HepG2 (cell line): Measurements from ENCODE around the gene CYTH1. TPM values are rescaled to one million over a fixed set of nuclear protein-coding genes. Genes with fewer than 3 reads are reported as not detected.

Experiments used
- ATAC-seq: fragments of 200-7000 bp; cut with Tn5 transposase; 3 replicates; pipeline ENCODE4 v1.9.1; 2020; ENCODE audit warnings: mild to moderate bottlenecking, moderate library complexity
- BruUV-seq: library from RNA; stranded (reverse); fragments of 400-500 nt; replicated peaks from 2 replicates; lab custom pipeline; 2021; lab: Mats Ljungman, UMichigan
- CTCF ChIA-PET: fragments of 300-600 bp; formaldehyde crosslinking; extraction: SDS; loops from one replicate; lab custom pipeline; 2021; ENCODE audit warnings: low total read pairs, inconsistent platforms, low intra/inter-chr PET ratio; lab: Yijun Ruan, JAX
- POLR2A ChIA-PET: fragments of 350-600 bp; sonication (Branson Sonifier 250); formaldehyde crosslinking; loops from one replicate; lab custom pipeline; 2020; ENCODE audit warnings: antibody characterized with exemption, inconsistent platforms; lab: Yijun Ruan, JAX
- DNase-seq: peaks from one replicate; pipeline ENCODE4 v3.0.0-alpha.2; 2015; ENCODE audit warnings: low spot score
- FAIRE-seq: peaks from 3 replicates; lab custom pipeline; 2011; peaks lifted over from hg19 to GRCh38; lab: Jason Lieb, UNC
- H2AFZ ChIP-seq: one replicate; pipeline ENCODE4 v1.6.1; 2011; ENCODE audit warnings: low read length, inconsistent platforms
- H3K27ac ChIP-seq: fragments of 300-600 bp; 3 replicates; pipeline ENCODE4 v1.8.0; 2011; ENCODE audit warnings: mixed run types, mild to moderate bottlenecking, mixed read lengths, low read length, inconsistent platforms; ENCODE audit not compliant: insufficient read depth; ENCODE audit errors: extremely low read length
- H3K27me3 ChIP-seq, 2 experiments: fragments of 200-600 bp in 1 of 2; 2 replicates in 1 of 2; 3 replicates in 1 of 2; pipeline versions ENCODE4 v1.6.0 to v1.8.0; 2011; ENCODE audit warnings: low read length in 2 of 2, mild to moderate bottlenecking in 2 of 2, moderate library complexity in 2 of 2, inconsistent platforms in 1 of 2; ENCODE audit not compliant: insufficient read depth in 2 of 2, control insufficient read depth in 1 of 2
- H3K36me3 ChIP-seq, 2 experiments: fragments of 200-600 bp in 1 of 2; replicated peaks in 1 of 2; 2 replicates in 1 of 2; 3 replicates in 1 of 2; pipeline versions ENCODE4 v1.5.1 to v1.8.0; 2011; ENCODE audit warnings: low read length in 2 of 2, inconsistent platforms in 1 of 2; ENCODE audit not compliant: insufficient read depth in 2 of 2, control insufficient read depth in 1 of 2
- H3K4me1 ChIP-seq: 2 replicates; pipeline ENCODE4 v1.5.1; 2012; ENCODE audit warnings: low read length, inconsistent platforms; ENCODE audit not compliant: insufficient read depth
- H3K4me2 ChIP-seq: 2 replicates; pipeline ENCODE4 v1.6.0; 2011; ENCODE audit warnings: low read depth, low read length, inconsistent platforms
- H3K4me3 ChIP-seq, 3 experiments: fragments of 200-600 bp in 1 of 3; sonication (generic), shearing (Covaris generic) in 1 of 3; replicated peaks in 1 of 3; 2 replicates each; pipeline ENCODE4 v1.5.1; 2011 to 2016; ENCODE audit warnings: low read length in 3 of 3, inconsistent platforms in 2 of 3, low read depth in 2 of 3, mild to moderate bottlenecking in 2 of 3, control low read depth in 1 of 3, mixed read lengths in 1 of 3; ENCODE audit not compliant: insufficient read depth in 1 of 3
- H3K79me2 ChIP-seq: one replicate; pipeline ENCODE4 v1.6.1; 2011; ENCODE audit warnings: low read length, inconsistent platforms; ENCODE audit not compliant: insufficient read depth
- H3K9ac ChIP-seq: 2 replicates; pipeline ENCODE4 v1.6.0; 2011; ENCODE audit warnings: mild to moderate bottlenecking, low read depth, low read length, inconsistent platforms; ENCODE audit not compliant: insufficient read depth
- H3K9me3 ChIP-seq: 2 replicates; pipeline ENCODE4 v1.5.1; 2012; ENCODE audit warnings: mild to moderate bottlenecking, low read length
- H4K20me1 ChIP-seq: 2 replicates; pipeline ENCODE4 v1.6.0; 2011; ENCODE audit warnings: inconsistent platforms, mild to moderate bottlenecking, low read length, moderate library complexity; ENCODE audit not compliant: insufficient read depth
- KAT8 ChIP-seq: IDR thresholded peaks from 2 replicates; pipeline ENCODE4 v1.6.1; 2016; ENCODE audit warnings: missing genetic modification reagents, missing compliant biosample characterization
- KDM3A ChIP-seq: IDR thresholded peaks from 2 replicates; pipeline ENCODE4 v1.6.1; 2018; ENCODE audit warnings: low read depth, missing compliant biosample characterization
- KDM6A ChIP-seq: IDR thresholded peaks from 2 replicates; pipeline ENCODE4 v1.6.1; 2016; ENCODE audit warnings: low read depth
- PBX2 ChIP-seq: IDR thresholded peaks from 2 replicates; pipeline ENCODE4 v1.6.1; 2016; ENCODE audit warnings: control low read depth
- TOE1 ChIP-seq: sonication (generic); formaldehyde crosslinking; IDR thresholded peaks from 2 replicates; pipeline ENCODE4 v1.4.0; 2020; ENCODE audit warnings: mild to moderate bottlenecking, missing genetic modification reagents
- ZMYM3 ChIP-seq: sonication (generic); formaldehyde crosslinking; IDR thresholded peaks from 2 replicates; pipeline ENCODE4 v1.5.1; 2020; ENCODE audit warnings: mild to moderate bottlenecking, missing genetic modification reagents
- ZNF431 ChIP-seq: sonication (generic); formaldehyde crosslinking; IDR thresholded peaks from 2 replicates; pipeline ENCODE4 v1.9.0; 2022; ENCODE audit warnings: missing genetic modification reagents, low read depth, mild to moderate bottlenecking, borderline replicate concordance
- ZNF775 ChIP-seq: sonication (generic); formaldehyde crosslinking; IDR thresholded peaks from 2 replicates; pipeline ENCODE4 v1.4.0; 2020; ENCODE audit warnings: missing genetic modification reagents, mild to moderate bottlenecking, moderate library complexity, borderline replicate concordance
- ZNF776 ChIP-seq: sonication (generic); formaldehyde crosslinking; IDR thresholded peaks from 2 replicates; pipeline ENCODE4 v1.4.0; 2020; ENCODE audit warnings: mild to moderate bottlenecking, missing genetic modification reagents
- WGBS: methylation state at CpG from one replicate; pipeline ENCODE4 v1.1.6; 2017; ENCODE audit warnings: low lambda C conversion rate; 5-methylcytosine and 5-hydroxymethylcytosine counted together
- in situ Hi-C: cut with HindIII; loops from 2 replicates; pipeline ENCODE4 v1.10.0; 2017; ENCODE audit warnings: low pct_unique_long_range_greater_than_20kb; ENCODE audit not compliant: extremely low pct_ligation_motif_present
- intact Hi-C: fragments of 100-400 bp; cut with micrococcal nuclease; formaldehyde crosslinking; loops from one replicate; pipeline ENCODE4 v1.10.0; 2022; ENCODE audit not compliant: unreplicated experiment
- polyA plus RNA-seq, 8 experiments: library from polyadenylated mRNA; depleted of rRNA in 3 of 8; stranded (reverse) in 7 of 8; unstranded in 1 of 8; fragments of >200 nt; fragmentation: Illumina TruSeq in 4 of 8; extraction: Trizol in 4 of 8; gene quantifications; 2 replicates each; pipeline versions ENCODE4 v1.2.1 to v1.2.3, GENCODE V29; 2011 to 2016; ENCODE audit warnings: low read depth in 4 of 8, missing spikeins in 1 of 8, mixed read lengths in 1 of 8; ENCODE audit not compliant: insufficient read depth in 1 of 8
- total RNA-seq, 5 experiments: library from RNA; depleted of rRNA; stranded (reverse); fragments of >200 nt; fragmentation: Illumina TruSeq; extraction: Trizol; gene quantifications; 2 replicates each; pipeline ENCODE4 v1.2.3, GENCODE V29; 2016; ENCODE audit warnings: low read depth in 1 of 5
- TF ChIP-seq, protein P1 (sequence below): sonication (generic); formaldehyde crosslinking; IDR thresholded peaks from 2 replicates; pipeline ENCODE4 v1.4.0; 2020; ENCODE audit warnings: missing genetic modification reagents

Gene CYTH1
- total and polyA plus RNA-seq, 2 of the 13 experiments (the other 11 are each of a cell fraction or from before 2014, with no cell fraction given), result 20.1 to 48.9 TPM

GRCh38 chr17:78676412-78677302, 105.4 kb downstream of the CYTH1 start:
- POLR2A ChIA-PET, result no interaction called here
- Histone ChIP-seq H3K27ac (no peak overlapping the region), H2AFZ (no peak overlapping the region), H3K4me2 (no peak overlapping the region), H3K79me2 (no peaks in the 10 kb centered on the region), H3K9ac (no peak overlapping the region), H3K27me3 (no peaks in the 10 kb centered on the region), H3K4me3 (no peak overlapping the region), H3K4me1 (peaks cover 8% of the 10 kb centered on the region; the same call in 1 of the 2 replicates), H3K36me3 (peaks cover 24 to 64% of the 10 kb centered on the region in 2 experiments), H4K20me1 (no peaks in the 10 kb centered on the region), H3K9me3 (no peaks in the 10 kb centered on the region)
- no TSS peak for BruUV-seq
- intact Hi-C loops, result no loop called here
- ATAC-seq (no peak), FAIRE-seq (no peak)
- 97% methylated on average over 16 of the region's 26 CpGs for whole genome bisulfite sequencing
- TF ChIP-seq TOE1 (CRISPR knock-in tag), result no peak
- 0 out of 2 replicates have a peak, but pooled peaks have one; percentile 9 for TF ChIP-seq ZNF776 (CRISPR knock-in tag)
- TF ChIP-seq, all 625 proteins: peak for 1
- CTCF ChIA-PET, result no interaction called here
- DNase-seq, result no peak
- in situ Hi-C loops, result no loop called here

DNA sequence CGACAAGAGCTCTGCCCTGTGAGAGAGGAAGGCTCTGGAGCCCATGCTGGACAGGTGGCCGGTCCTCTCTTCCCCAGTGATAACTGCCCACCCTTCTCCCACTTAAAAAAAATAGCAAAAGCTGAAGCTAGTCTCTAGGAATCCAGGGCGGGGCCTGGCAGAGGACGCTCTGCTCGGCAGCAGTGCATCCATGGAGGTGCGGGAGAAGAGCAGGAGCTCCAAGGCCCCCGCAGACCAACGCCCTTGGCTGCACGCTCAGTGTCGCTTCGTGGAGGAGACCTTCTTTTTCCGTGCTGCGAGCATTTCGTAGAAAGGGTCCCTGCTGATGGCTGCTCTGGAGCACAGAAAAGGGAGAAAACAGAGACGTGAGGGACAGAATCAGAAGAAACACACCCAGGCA, 106.2 kb downstream of the CYTH1 start:
- no peaks in the 10 kb centered on the region for H3K9me3 ChIP-seq
- H3K4me3 ChIP-seq, result no peak overlapping the region
- no TSS peak for BruUV-seq
- no peaks in the 10 kb centered on the region for H3K27me3 ChIP-seq
- peaks cover 24 to 64% of the 10 kb centered on the region in 2 experiments for H3K36me3 ChIP-seq
- TF ChIP-seq PBX2 (CRISPR knock-in tag), result no peak
- TF ChIP-seq ZNF431 (CRISPR knock-in tag), result no peak
- TF ChIP-seq, protein P1, sequence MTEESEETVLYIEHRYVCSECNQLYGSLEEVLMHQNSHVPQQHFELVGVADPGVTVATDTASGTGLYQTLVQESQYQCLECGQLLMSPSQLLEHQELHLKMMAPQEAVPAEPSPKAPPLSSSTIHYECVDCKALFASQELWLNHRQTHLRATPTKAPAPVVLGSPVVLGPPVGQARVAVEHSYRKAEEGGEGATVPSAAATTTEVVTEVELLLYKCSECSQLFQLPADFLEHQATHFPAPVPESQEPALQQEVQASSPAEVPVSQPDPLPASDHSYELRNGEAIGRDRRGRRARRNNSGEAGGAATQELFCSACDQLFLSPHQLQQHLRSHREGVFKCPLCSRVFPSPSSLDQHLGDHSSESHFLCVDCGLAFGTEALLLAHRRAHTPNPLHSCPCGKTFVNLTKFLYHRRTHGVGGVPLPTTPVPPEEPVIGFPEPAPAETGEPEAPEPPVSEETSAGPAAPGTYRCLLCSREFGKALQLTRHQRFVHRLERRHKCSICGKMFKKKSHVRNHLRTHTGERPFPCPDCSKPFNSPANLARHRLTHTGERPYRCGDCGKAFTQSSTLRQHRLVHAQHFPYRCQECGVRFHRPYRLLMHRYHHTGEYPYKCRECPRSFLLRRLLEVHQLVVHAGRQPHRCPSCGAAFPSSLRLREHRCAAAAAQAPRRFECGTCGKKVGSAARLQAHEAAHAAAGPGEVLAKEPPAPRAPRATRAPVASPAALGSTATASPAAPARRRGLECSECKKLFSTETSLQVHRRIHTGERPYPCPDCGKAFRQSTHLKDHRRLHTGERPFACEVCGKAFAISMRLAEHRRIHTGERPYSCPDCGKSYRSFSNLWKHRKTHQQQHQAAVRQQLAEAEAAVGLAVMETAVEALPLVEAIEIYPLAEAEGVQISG (CRISPR knock-in tag), result no peak
- no peak for TF ChIP-seq KDM3A (CRISPR knock-in tag)
- TF ChIP-seq ZNF775, result no peak
- TF ChIP-seq KAT8, result no peak
- TF ChIP-seq KDM6A (CRISPR knock-in tag), result no peak
- TF ChIP-seq ZMYM3 (CRISPR knock-in tag), result no peak
- no peaks in the 10 kb centered on the region for H3K79me2 ChIP-seq
- no peak overlapping the region for H3K9ac ChIP-seq
- H4K20me1 ChIP-seq, result no peaks in the 10 kb centered on the region
- 96% methylated on average over 15 of the region's 15 CpGs for WGBS
- no peak overlapping the region for H3K4me2 ChIP-seq
- FAIRE-seq (no peak), ATAC-seq (no peak), DNase-seq (no peak)
- CTCF ChIA-PET, result no interaction called here
- in situ Hi-C loops (no loop called here), intact Hi-C loops (no loop called here)
- POLR2A ChIA-PET, result no interaction called here
- peaks cover 8% of the 10 kb centered on the region; the same call in 1 of the 2 replicates for H3K4me1 ChIP-seq
- no peak overlapping the region for H2AFZ ChIP-seq
- H3K27ac ChIP-seq, result no peak overlapping the region
